HG02763 (cell line): ENCODE data around the gene IRF2.

ENCODE experiments used
- ATAC-seq: cut with Tn5 transposase; IDR thresholded peaks from one replicate; pipeline ENCODE4 v1.9.1; 2021; ENCODE audit warnings: mild to moderate bottlenecking, moderate library complexity; ENCODE audit not compliant: unreplicated experiment

Gene IRF2

GRCh38 chr4:184370711-184371389, 103.5 kb downstream of the IRF2 start:
- no peak for ATAC-seq

- ATAC-seq = no peak
These were observed 104.5 kb downstream of the IRF2 start for GRCh38 chr4:184369871-184370270.

GRCh38 chr4:184368731-184369130, 105.6 kb downstream of the IRF2 start:
- no peak for ATAC-seq

- no peak for ATAC-seq
These were observed 106.1 kb downstream of the IRF2 start for GRCh38 chr4:184368290-184368689.

- peak; percentile 65 for ATAC-seq
These were observed 110.0 kb downstream of the IRF2 start for GRCh38 chr4:184364100-184364921.

GRCh38 chr4:184363258-184363657, 111.1 kb downstream of the IRF2 start:
- ATAC-seq = no peak

GRCh38 chr4:184362396-184362795, 112.0 kb downstream of the IRF2 start:
- no peak for ATAC-seq

GRCh38 chr4:184361443-184361842, 112.9 kb downstream of the IRF2 start:
- ATAC-seq = no peak

GRCh38 chr4:184359888-184360287, 114.5 kb downstream of the IRF2 start:
- ATAC-seq = no peak

GRCh38 chr4:184358521-184359232, 115.7 kb downstream of the IRF2 start:
- no peak for ATAC-seq

- no peak for ATAC-seq
These were observed 116.6 kb downstream of the IRF2 start for GRCh38 chr4:184357772-184358171.

GRCh38 chr4:184357165-184357564, 117.2 kb downstream of the IRF2 start:
- ATAC-seq = no peak

- no peak for ATAC-seq
These were observed 118.0 kb downstream of the IRF2 start for GRCh38 chr4:184356366-184356765.

- no peak for ATAC-seq
These were observed 118.5 kb downstream of the IRF2 start for GRCh38 chr4:184355857-184356256.

GRCh38 chr4:184355111-184355604, 119.2 kb downstream of the IRF2 start:
- ATAC-seq = peak; percentile 29

- no peak for ATAC-seq
These were observed 121.5 kb downstream of the IRF2 start for GRCh38 chr4:184352891-184353290.

GRCh38 chr4:184351560-184352451, 122.5 kb downstream of the IRF2 start:
- no peak for ATAC-seq

GRCh38 chr4:184350964-184351363, 123.4 kb downstream of the IRF2 start:
- no peak for ATAC-seq

- ATAC-seq = no peak
These were observed 124.0 kb downstream of the IRF2 start for GRCh38 chr4:184350213-184350817.
